HG02840 (cell line): ENCODE results near the gene ZNF136.

ENCODE experiments used
- ATAC-seq: cut with Tn5 transposase; IDR thresholded peaks from one replicate; pipeline ENCODE4 v1.9.1; 2021; ENCODE audit warnings: mild to moderate bottlenecking, moderate library complexity, moderate number of reproducible peaks; ENCODE audit not compliant: unreplicated experiment, low FRiP score

ZNF136 gene

DNA sequence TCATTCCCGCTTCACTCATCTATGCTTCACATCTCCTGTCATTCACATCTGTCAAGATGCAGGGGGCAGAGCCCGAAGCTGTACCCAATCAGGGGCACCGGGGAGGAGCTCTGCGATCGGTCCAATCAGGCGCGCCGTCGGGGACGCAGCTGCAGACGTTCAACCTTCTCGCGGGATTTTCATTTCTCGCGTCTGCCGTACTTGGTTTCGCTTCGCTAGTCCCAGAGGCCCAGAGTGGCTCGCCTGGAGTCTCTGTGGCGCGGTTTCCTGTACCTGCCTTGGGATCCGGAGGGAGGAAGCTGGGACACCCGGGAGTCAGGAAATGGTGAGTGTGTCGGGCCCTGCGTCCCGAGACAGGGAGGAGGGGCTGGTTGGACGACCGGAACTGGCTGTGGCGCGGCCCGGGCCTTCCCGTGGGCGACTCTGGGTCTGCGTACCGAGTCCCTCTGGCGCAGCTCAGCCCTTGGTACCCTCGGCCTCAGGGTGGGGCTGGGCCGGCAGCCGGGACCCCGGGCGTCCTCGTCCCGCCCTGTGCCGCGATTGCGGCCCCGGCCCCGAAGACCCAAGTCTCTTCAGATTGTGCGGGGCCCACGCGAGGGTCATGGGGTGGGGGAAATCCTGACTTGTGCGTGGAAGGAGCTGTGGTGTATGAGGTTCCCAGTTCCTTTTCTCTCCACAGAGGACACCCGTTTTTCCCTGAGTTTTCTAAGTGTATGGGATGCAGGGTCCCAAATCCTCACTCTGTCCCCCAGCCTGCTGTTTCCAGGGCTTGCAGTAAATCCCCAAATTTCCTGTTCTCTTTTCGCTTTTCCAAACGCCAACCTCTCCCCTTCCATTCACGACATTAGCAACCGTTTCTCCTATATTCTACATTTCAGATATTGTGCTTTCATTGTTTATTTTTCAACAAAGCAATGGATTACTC, at the start of gene ZNF136:
TSS of gene ZNF136 (plus strand) at position 215 of the 925 bp plus-strand sequence. CDS start at position 323, 108 bp downstream.
- peak; percentile 98 for ATAC-seq

DNA sequence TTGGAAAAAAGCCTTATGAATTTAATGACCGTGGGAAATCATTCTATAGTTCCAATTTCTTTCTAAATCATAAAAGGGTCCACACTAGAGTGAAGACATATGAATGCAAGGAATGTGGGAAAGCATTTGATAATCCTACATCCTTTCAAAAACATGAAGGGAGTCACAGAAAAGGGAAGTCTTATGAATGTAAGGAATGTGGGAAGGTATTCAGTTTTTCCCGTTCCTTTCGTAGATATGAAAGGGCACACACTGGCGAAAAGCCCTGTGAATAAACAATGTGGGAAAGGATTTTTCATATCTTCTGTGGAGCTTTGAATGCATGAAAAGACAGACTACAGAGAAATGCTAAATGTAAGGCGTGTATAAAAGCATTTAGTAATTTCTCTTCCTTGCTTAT, 49.8 kb upstream of the ZNF136 start:
- ATAC-seq, result no peak

DNA sequence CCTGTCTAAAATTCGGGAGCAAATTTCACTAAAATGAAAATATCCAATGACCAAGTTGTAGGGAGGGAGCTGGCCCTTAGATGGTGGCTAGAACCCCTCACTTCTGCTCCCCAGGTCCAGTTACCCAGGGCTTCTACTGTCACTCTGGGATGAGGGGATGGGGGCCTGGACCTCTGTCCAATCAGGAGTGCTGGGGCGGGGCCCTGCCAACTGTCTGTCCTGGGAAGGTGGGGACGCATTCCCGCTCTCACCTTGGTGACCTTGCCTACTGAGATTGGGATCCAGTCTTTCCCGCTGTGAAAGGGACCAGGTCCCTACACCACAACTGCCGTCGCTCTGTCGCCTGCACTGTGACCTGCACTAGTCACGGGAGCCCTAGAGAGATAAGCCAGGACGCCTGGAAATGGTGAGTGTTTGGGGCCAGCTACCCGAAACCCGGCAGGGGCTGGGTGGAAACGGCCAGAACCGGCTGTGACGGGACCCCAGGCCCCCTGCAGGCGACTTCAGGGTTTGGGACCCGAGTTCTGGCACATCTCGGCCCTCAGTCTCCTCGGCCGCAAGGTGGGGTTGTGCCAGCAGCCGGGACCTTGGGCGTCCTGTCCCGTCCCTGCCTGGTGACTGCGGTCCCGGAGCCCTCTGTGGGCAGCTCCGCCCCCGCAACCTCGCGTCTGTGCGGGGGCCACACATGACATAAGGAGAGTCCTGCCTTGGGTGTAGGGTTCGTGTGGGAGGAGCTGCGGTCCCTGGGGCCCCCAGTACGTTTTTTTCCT, 45.5 kb upstream of the ZNF136 start:
- no peak for ATAC-seq

GRCh38 chr19:12126707-12127106, 36.2 kb upstream of the ZNF136 start:
- ATAC-seq, result no peak

DNA sequence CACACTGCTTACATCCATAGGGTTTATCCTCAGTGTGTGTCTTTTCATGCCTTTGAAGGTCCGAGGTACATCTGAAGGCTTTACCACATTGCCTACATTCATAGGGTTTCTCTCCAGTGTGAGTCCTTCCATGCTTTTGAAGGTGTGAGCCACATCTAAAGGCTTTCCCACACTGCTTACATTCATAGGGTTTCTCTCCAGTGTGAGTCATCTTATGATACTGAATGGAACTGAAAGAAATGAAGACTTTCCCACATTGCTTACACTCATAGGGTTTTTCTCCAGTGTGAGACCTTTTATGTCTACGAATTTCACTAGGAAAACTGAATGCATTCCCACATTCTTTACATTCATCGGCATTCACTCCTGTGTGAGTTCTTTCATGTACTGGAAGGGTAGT, 29.8 kb upstream of the ZNF136 start:
- ATAC-seq, result no peak

DNA sequence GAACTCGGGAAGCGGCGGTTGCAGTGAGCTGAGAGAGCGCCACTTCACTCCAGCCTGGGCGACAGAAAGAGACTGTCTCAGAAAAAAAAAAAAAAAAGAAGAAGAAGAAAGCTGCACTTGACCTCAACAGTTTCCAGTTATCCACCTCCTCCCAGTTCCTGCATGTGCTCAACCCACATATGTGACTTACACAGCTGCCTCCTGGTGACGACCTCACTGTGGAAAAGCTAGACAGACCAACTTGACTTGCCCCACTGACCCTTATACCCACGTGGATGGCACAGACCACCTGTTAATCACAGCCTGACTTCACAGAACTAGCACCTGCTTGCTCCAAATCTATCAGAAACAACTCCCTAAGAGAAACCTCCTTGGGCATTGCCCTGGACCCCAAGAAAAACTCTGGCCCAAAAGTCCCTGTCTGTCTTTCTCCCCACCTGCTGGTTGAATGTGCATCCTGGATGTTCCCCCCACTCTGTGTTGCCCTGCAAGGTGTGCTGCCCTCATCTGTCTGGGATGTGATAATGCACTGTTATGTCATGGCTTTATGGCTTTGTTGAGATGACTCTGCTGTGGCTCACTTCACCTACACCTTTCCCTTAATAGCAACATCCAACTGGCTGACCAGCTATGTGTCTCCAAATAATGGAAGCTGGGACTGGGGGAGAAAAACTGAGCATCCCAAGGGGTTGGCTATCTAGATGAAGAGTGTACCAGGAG, 25.5 kb upstream of the ZNF136 start:
- no peak for ATAC-seq

- no peak for ATAC-seq
Measured at GRCh38 chr19:12139269-12139668, 23.6 kb upstream of the ZNF136 start.

GRCh38 chr19:12139885-12140544, 22.9 kb upstream of the ZNF136 start, which contains the start of gene ZNF20:
TSS of gene ZNF20 (minus strand) at chr19:12140350. CDS start at chr19:12140182, 168 bp downstream.
- peak; percentile 89 for ATAC-seq

GRCh38 chr19:12140545-12141404, 22.1 kb upstream of the ZNF136 start:
- ATAC-seq, result peak; percentile 11

DNA sequence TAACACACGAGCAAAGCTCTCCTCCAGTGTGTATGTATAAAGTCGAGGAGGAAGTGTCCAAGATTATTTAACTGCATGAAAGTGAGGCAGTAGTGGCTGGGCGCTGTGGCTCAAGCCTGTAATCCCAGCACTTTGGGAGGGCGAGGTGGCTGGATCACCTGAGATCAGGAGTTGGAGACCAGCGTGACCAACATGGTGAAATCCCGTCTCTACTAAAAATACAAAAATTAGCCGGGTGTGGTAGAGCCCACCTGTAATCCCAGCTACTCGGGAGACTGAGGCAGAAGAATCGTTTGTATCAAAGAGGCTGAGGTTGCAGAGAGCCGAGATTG, 21.5 kb upstream of the ZNF136 start:
- no peak for ATAC-seq

DNA sequence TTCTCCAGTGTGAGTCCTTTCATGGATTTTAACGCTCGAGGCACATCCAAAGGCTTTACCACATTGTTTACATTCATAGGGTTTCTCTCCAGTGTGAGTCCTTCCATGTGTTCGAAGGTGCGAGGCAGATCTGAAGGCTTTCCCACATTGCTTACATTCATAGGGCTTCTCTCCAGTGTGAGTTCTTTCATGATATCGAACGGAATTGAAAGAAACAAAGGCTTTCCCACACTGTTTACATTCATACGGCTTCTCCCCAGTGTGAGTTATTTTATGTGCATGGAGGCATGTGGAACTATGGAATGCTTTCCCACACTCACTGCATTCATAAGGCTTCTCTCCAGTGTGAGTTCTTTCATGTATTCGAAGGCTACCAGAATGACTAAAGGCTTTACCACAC, 17.5 kb upstream of the ZNF136 start:
- ATAC-seq, result no peak

DNA sequence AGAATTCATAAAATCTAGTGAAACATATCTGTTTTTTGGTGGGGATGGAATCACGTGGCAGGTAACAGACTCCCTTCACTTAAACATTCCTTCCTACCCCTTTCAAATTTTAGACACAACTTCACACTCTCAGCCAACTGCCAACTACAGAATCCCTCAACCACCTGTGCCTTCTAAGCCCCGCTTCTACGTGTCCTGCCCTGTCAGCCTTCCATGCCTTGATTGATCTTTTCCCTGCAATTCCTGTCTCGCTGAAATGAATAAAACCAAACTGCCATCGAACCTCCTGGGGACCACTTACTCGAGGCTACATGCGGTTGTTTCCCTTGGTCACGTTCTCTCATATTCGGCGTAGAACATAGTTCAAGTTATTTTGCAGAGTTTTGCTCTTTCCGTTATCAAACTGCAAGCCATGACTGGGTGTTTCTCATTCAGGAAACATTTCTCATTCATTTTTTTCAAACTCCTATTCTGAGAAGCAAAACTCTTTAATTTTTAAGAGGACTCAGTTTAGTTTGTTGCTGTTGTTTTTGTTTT, 7.5 kb upstream of the ZNF136 start:
- no peak for ATAC-seq

- peak; percentile 62 for ATAC-seq
Measured at GRCh38 chr19:12156223-12157058, 6.5 kb upstream of the ZNF136 start, which contains the start of gene ZNF625. TSS of gene ZNF625 (minus strand) at chr19:12156734. CDS start at chr19:12156558, 176 bp downstream.

GRCh38 chr19:12159773-12160414, 3.0 kb upstream of the ZNF136 start:
- no peak for ATAC-seq

- ATAC-seq, result peak; percentile 14
Measured at GRCh38 chr19:12162513-12162881, 399 bp upstream of the ZNF136 start.

GRCh38 chr19:12163826-12164225, 930 bp downstream of the ZNF136 start:
- no peak for ATAC-seq

GRCh38 chr19:12166626-12167025, 3.7 kb downstream of the ZNF136 start:
- ATAC-seq, result no peak

GRCh38 chr19:12180377-12180776, 17.5 kb downstream of the ZNF136 start:
- no peak for ATAC-seq
